Measurements from ENCODE around the gene LLCFC1.

The LLCFC1 gene

GRCh38 chr7:142913051-142913450 lies 26.2 kb upstream of the LLCFC1 start:
- Histone ChIP-seq H3K79me2 (ENCODE audit: insufficient read depth, low read depth) (no peaks in the 10 kb centered on the region), H3K27me3 (ENCODE audit: insufficient read depth, low read depth) (no peaks in the 10 kb centered on the region)

GRCh38 chr7:142913566-142913965 lies 25.7 kb upstream of the LLCFC1 start:
- no peak overlapping the region for H2AFZ ChIP-seq (ENCODE audit: low read depth)
- no peak overlapping the region for H3K4me2 ChIP-seq
- no peak for TF ChIP-seq CTCF (conservative IDR thresholded peaks at IDR 0.05; ENCODE audit: low read depth, low read length)
- no peaks in the 10 kb centered on the region for H3K4me1 ChIP-seq (ENCODE audit: low read depth, poor library complexity, severe bottlenecking)
- no peak overlapping the region for H3K9ac ChIP-seq
- no peak overlapping the region for H3K27ac ChIP-seq
- H3K36me3 ChIP-seq (ENCODE audit: insufficient read depth), result no peaks in the 10 kb centered on the region
- no peak overlapping the region for H3K4me3 ChIP-seq (IDR thresholded peaks at IDR 0.05; ENCODE audit: insufficient read depth, low read depth, low read length)
- no peaks in the 10 kb centered on the region for H4K20me1 ChIP-seq (ENCODE audit: insufficient read depth)
- H3K79me2 ChIP-seq (ENCODE audit: insufficient read depth, low read depth), result no peaks in the 10 kb centered on the region
- no peaks in the 10 kb centered on the region for H3K27me3 ChIP-seq (ENCODE audit: insufficient read depth, low read depth)

More at GRCh38 chr7:142913051-142913450, 26.2 kb upstream of the LLCFC1 start:
- Histone ChIP-seq H2AFZ (ENCODE audit: low read depth) (no peak overlapping the region), H3K36me3 (ENCODE audit: insufficient read depth) (no peaks in the 10 kb centered on the region), H3K4me1 (ENCODE audit: low read depth, poor library complexity, severe bottlenecking) (no peaks in the 10 kb centered on the region), H3K27ac (no peak overlapping the region), H3K4me3 (IDR thresholded peaks at IDR 0.05; ENCODE audit: insufficient read depth, low read depth, low read length) (no peak overlapping the region), H4K20me1 (ENCODE audit: insufficient read depth) (no peaks in the 10 kb centered on the region), H3K4me2 (no peak overlapping the region), H3K9ac (no peak overlapping the region)
- TF ChIP-seq CTCF (conservative IDR thresholded peaks at IDR 0.05; ENCODE audit: low read depth, low read length), result no peak

- Histone ChIP-seq H3K27ac (no peak overlapping the region), H3K79me2 (ENCODE audit: insufficient read depth, low read depth) (no peaks in the 10 kb centered on the region), H3K4me3 (IDR thresholded peaks at IDR 0.05; ENCODE audit: insufficient read depth, low read depth, low read length) (no peak overlapping the region), H4K20me1 (ENCODE audit: insufficient read depth) (no peaks in the 10 kb centered on the region), H3K4me2 (no peak overlapping the region), H3K9ac (no peak overlapping the region), H3K36me3 (ENCODE audit: insufficient read depth) (no peaks in the 10 kb centered on the region), H3K27me3 (ENCODE audit: insufficient read depth, low read depth) (no peaks in the 10 kb centered on the region), H3K4me1 (ENCODE audit: low read depth, poor library complexity, severe bottlenecking) (no peaks in the 10 kb centered on the region), H2AFZ (ENCODE audit: low read depth) (no peak overlapping the region)
- TF ChIP-seq CTCF (conservative IDR thresholded peaks at IDR 0.05; ENCODE audit: low read depth, low read length), result no peak
Measured at GRCh38 chr7:142914121-142914520, 25.2 kb upstream of the LLCFC1 start.

GRCh38 chr7:142915315-142915714 lies 24.0 kb upstream of the LLCFC1 start:
- H2AFZ ChIP-seq (ENCODE audit: low read depth), result no peak overlapping the region
- H3K27me3 ChIP-seq (ENCODE audit: insufficient read depth, low read depth), result no peaks in the 10 kb centered on the region
- no peaks in the 10 kb centered on the region for H3K79me2 ChIP-seq (ENCODE audit: insufficient read depth, low read depth)
- no peaks in the 10 kb centered on the region for H3K4me1 ChIP-seq (ENCODE audit: low read depth, poor library complexity, severe bottlenecking)
- H3K27ac ChIP-seq, result no peak overlapping the region
- no peaks in the 10 kb centered on the region for H3K36me3 ChIP-seq (ENCODE audit: insufficient read depth)
- no peak for TF ChIP-seq CTCF (conservative IDR thresholded peaks at IDR 0.05; ENCODE audit: low read depth, low read length)
- H4K20me1 ChIP-seq (ENCODE audit: insufficient read depth), result no peaks in the 10 kb centered on the region
- H3K4me3 ChIP-seq (IDR thresholded peaks at IDR 0.05; ENCODE audit: insufficient read depth, low read depth, low read length), result no peak overlapping the region
- H3K4me2 ChIP-seq, result no peak overlapping the region
- H3K9ac ChIP-seq, result no peak overlapping the region
